GDM1 (cell line): ENCODE results near the gene CYP24A1.

Source experiments
- DNase-seq: peaks from one replicate; lab custom pipeline; 2025; lab: John Stamatoyannopoulos, UW

Gene CYP24A1

DNA sequence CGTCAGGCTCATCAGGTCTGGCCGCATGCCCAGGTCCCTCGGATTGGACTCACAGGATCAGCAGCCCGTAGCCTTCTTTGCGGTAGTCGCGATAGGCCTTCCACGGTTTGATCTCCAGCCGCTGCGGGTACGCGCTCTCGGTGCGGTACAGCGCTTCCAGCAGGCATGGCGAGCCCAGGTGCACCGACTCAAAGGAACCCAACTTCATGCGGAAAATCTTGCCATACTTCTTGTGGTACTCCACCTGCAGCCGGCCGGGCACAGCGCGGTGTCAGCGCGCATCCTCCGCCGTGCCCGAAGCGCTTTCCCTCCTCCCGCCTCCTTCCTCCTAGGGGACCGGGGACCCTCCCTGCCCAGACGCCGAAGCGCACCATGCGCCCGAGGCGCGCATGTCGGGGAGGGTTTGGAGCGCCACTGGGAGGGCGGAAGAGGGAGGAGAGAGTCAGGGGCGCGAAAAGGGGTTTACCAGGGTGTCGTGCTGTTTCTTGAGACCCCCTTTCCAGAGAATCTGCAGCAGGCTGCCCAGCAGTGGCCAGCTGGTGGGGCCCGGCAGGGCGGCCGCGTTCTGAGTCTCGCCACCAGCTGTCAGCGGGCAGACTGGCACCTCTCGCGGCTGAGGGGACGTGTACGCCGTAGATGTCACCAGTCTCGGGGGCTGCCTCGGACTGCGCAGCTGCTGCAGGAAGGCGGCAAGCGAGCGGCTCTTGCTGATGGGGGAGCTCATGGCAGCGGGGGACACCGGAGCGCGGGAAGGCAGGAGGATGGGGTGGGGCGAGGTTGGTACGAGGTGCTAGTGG is 732 bp downstream of the CYP24A1 start:
- DNase-seq, result no peak

DNA sequence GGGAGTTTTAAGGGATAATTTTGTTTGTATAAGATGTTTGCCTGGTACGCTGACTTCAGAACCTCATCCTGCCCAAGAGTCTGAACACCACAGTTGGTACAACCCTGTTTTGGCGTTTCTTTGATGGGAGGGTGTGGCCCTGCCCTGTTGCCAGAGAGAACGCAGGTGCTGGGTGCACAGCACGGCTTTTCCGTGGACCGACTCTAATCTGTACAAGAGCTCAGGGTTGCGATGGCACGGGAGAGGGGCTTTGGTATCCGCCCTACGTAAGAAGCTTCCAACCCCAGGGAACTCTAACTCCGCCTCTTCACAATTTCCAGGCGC is 1.3 kb downstream of the CYP24A1 start:
- no peak for DNase-seq

DNA sequence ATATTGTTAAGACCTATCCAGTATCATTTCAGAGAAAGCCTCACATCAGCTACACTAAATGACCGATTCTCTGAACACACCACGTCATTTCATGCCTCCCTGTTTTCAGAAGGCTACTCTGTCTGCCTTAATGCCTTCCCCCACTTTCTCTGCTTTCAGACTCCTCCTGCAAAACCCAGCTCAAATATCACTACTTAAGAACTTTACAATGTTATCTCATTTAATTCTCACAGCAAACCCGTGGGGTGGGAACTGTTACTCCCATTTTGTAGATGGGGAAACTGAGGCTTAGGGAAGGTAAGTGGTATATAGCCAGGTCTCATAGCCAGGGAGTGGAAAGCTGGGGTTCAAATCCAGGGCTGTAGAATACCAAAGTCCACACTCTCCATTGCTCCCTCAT is 2.8 kb downstream of the CYP24A1 start:
- DNase-seq, result no peak

DNA sequence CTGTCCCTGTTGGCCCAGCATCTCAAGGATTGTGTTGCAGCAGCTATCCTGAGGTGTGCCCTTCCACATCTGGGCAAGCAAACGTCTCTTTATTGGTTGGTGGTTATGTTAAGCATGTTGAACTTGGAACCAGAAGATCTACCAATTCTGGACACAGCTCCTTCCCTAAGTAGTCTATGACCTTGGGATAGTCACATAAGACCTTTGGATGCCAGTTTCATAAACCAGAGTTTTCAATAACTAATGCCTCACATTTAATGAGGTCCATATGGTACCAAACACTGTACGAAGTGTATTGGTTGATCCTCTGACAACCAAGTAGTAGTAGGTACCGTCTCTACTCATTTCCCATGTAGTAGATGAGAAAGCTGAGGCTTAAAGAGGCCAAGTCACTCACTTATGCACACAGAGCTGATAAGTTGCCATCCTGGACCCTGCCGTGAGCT is 3.7 kb downstream of the CYP24A1 start:
- no peak for DNase-seq

DNA sequence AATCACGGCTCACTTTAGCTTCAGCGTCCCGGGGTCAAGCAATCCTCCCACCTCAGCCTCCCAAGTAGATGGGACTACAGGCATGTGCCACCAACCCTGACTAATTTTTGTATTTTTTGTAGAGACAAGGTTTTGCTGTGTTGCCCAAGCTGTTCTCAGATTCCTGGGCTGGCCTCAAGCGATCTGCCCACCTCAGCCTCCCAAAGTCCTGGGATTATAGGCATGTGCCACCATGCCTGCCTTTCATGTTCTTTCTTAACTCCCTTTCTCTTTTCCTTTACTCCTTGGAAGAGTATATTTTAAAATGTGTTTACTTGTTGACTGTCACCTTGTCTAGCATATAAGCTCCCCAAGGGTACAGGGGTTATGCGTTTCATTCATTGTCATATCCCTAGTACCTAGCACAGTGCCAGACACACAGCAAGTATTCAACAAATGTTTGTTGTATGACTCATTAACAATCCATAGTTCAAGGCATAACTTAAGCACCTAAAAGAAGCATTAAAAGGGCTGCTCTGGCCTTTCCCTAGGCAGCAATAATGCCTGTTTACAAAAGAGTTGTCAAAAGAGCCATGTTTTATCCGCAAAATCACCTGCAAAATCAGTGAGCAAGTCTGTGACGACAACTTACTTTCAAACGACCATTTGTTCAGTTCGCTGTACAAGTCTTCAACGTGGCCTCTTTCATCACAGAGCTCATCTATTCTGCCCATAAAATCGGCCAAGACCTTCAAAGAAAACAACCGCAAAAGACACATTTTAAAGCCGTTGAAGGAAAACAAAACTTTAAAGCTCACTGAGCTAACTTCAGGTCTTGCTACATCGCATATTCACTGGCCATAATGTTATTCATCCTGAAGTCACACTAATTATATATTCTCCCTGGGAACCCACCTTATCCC is 4.6 kb downstream of the CYP24A1 start:
- no peak for DNase-seq

DNA sequence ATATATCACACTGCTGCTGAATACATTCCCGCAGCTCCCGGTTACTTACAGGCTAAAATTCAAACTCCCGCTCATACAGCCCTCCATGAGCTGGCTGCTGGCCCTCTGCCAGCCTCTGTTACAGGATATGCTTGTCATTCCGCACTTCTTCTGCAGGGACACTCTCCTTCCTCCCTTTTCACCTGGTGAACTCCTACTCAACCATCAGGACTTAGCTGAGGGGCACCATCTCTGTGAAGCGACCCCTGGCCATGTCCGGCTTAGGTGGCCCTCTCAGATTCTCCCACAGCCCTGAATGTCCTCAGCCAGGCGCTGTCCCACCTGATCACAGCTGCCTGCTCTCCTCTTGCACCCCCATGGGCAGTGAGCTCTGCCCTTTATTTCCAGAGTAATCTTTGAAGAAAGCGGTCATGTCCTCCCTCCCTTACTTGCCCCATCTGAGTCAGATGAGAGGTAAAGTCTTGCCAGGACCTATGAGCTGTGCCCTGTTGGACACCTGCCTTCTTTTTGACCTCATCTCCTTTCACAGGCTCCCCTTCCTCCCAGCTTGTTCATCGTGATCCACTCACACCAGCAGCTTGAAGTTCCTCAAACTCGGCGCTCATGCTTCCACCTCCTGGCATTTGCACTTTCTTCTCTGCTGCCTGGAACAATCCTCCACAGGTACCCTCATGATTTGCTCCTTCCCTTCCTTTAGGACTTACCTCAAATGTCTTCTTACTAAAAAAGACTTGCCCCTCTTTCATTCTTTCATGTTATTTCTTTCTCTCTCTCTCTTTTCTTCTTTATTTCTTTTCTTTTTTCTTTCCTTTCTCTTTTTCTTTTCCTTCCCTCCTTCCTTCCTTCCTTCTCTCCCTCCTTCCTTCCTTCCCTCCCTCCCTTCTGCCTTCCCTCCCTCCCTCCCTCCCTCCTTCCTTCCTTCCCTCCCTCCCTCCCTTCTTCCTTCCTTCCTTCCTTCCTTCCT is 5.6 kb downstream of the CYP24A1 start:
- DNase-seq, result no peak

DNA sequence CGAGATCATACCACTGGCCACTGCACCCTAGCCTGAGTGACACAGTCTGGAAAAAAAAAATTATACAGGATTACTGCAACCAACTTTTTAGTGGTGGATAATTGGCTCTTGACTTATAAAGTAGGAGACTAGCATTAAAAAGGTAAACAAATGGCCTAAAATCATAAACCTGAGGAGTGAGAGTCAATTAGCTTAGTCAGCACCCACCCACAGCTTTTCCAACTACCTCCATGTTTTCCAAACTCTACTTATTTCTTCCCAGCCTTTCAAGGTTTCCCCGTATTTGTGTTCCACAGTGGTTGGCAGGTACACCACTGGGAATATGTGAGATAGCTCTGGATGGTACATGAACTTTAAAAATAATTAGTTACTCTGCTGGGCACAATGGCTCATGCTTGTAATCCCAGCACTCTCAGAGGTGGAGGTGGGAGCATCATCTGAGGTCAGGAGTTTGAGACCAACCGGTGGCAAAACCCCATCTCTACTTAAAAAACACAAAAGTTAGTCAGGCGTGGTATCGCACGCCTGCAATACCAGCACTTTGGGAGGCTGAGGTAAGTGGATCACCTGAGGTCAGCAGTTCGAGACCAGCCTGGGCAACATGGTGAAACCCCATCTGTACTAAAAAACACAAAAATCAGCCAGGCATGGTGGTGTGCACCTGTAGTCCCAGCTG is 6.7 kb downstream of the CYP24A1 start:
- no peak for DNase-seq

DNA sequence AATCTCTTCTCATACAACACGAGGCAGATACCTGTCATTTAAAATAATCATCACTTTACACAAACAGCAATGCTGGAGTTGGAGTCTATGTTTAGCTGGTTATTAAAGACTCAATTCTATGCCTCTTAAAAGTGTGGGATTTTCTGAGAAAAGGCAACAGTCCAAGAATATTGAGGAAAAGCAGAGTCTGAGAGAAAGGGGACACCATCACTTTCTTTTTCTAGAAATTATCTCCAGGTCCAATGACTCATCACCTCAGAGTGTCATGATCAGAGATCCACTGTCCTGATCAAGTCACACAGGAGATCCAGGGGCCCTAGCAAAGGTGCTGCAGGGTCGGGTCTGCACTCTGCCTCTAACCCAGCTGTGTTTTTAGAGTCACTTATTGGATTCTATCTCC is 8.0 kb downstream of the CYP24A1 start:
- DNase-seq, result no peak

DNA sequence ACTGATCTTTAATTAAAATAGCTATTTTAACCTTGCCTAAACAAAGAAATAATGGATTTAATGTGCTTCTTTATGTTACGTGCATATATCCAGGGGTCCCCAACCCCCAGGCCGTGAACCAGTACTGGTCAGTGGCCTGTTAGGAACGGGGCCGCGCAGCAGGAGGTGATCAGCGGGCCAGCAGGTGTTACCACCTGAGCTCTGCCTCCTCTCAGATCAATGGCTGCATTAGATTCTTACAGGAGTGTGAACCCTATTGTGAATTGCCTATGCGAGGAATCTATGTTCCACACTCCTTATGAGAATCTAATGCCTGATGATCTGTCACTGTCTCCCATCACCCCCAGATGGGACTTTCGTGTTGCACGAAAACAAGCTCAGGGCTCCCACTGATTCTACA is 8.8 kb downstream of the CYP24A1 start:
- no peak for DNase-seq

DNA sequence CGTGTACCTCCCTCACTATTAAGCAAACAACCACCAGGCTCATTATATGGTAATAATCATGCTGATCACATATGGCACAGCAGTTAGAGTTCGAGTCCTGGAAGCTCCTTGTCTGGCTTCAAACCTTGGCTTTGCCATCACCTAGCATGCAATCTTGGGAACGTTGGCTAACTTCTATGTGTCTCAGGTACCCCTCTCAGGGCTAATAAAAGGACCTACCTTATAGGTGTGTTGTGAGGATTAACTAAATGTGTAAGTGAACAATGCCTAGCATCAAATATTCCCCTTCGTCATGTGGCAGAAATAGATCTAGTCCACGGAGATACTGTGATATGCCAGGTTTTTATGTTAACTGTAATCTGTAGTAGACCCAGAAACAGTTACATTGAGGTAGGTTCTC is 10.4 kb downstream of the CYP24A1 start:
- no peak for DNase-seq

DNA sequence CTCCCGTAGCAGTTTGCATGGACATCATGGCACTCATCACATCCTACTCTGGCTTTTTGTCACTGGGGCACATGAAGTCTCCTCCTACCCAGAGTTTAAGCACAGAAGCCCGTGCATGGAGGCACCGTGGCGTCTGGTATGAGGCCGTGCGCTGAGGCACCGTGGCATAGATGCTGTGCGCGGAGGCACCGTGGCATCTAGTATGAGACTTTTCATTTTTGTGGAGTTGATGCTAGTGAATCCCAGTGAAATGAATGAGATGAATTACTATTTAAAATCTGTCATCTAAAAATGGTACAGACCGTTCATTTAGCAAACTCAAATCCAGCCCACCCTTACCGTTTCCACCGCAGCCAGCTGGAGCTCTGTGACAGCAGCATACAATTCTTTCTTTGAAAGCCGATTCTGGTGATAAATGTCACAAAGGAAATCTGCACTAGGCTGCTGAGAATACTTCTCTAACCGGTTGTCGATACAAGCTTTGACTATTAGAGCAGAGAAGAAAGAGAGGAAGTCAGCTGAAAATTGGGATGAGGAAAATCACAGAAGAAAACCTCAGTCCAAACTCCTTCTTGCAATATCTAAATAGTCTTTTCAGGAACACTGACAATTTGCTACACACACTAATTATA is 11.3 kb downstream of the CYP24A1 start:
- no peak for DNase-seq

DNA sequence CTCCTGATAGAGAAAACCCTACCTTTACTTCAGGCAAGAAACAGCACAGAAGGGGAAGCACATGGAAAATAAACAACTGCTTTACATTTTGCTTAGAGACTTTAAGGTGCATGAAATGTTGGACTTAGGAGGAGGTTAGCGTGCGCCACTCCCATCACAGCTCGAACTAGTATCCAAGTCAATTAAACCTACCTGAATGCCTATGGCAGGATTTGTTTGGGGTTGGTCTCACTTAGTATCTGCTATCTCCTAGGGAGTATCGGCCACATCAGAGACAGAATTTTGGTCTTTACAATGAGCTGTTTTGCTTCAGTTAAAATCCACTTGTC is 12.0 kb downstream of the CYP24A1 start:
- DNase-seq, result no peak

DNA sequence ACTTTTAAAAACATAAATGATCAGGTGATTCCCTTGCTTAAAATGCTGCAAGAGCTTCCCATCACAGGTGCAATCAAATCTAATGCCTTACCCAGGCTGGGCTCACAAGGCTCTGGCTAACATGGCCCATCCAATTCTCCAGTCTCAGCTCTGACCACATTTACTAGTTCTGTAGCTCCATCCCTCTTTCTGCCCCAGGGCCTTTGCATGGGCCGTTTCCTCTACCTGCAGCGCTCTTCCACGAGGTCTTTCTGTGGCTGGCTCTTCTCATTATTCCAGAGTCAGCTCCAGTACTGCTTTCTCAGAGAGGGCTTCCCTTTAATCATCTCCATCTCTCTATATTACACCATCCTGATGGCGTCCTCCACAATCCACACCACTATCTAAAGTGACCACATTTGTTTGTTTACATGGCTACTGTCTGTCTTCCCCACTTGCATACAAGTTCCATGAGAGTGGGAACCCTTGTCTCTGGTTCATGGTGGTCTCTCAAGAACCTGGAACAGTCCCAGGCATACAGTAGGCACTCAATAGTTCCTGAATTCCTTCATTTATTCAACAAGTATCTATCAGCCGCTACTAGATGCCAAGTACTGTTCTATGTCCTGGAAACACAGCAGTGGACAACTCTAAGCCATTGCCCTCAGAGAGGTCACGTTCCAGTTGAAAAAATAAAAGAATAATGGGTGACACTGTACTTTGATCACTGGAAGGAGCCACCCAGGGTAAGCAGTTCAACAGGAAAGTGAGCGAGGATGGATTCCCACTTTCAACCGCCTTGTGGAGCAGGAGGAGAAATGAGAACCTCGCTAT is 12.6 kb downstream of the CYP24A1 start:
- DNase-seq, result no peak

DNA sequence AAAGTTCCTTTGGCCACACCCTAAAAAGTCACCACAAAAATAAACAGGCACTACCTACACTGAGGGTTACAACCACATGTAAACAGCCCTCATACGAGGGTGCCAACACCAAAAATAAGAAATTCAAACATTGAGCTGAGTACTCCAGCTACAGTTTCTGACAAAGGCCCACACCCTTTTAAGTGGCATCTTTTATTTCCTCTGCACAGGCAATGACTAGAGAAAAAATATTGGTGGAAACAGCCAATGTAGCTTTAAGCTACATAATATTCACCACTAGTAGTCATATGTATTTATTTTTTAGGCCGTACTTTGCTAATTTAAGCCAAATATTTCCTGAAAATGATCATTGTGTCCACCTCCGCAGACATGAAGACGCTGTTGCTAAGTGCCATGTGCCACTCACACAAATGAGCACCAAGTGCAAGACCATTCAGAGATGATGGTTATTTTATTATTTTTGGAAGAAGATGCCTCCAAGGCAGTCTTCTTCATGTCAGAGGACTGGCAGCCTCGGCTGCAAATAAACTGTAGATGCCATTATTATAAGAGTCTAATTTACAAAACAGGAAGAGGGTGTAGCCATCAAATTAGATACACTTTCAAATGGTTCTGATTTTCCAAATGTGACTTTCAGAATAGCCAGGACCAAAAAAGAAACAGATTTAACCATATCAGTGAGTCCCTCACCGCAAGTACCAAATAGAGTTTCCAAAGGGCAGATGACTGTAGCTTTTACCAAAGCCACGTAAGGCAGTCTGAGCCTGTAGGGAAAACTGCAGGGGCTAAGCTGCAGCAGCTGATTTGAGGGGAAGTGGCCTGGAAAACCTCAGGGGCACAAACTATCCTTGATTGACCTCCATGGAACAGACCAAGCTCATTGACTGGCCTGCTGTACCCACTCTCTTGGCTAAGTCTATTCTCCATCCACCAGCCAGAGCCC is 13.4 kb downstream of the CYP24A1 start:
- DNase-seq, result no peak

DNA sequence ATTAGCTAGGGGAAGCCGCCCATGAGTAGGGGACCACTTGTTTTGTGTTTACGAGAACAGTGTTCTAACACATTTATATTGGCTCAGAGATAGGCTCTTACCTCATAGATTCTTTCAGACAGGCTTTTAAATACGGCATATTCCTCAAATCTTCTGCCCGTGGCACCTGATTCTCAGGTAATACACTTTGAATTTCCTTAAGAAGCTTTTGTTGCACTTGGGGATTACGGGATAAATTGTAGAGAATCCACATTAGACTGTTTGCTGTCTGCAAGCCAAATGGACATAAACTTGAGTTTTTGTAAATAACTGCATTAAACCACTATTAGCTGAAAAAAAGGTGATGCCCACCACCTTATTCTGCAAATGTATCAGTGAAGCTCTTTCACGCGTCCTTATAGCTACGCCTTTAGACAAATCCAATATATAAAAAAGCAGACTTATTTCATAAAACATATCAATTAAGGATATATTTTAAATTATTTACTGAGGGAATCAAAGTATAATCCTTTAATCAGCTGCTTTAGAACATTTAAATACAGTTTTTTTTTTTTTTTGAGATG is 14.8 kb downstream of the CYP24A1 start:
- no peak for DNase-seq

DNA sequence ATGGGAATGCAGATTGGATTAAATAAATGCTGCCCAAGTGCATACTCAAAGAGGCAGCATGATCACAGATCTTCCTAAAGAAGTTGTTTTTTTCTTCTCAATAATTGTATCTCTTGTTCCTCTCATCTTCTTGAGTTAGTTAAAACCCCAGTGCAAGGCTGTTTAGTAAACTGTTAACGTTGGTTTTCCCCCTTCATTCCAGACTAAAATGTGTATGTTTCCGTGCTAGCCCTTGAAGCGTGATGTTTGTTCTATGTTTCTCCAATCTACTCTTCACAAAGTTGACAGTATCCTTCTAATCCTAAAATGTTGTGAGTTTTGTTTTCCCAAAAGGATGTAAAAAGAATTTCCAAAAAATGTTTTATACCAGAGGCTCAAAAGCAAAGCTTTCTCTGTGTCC is 15.6 kb downstream of the CYP24A1 start:
- DNase-seq, result no peak

DNA sequence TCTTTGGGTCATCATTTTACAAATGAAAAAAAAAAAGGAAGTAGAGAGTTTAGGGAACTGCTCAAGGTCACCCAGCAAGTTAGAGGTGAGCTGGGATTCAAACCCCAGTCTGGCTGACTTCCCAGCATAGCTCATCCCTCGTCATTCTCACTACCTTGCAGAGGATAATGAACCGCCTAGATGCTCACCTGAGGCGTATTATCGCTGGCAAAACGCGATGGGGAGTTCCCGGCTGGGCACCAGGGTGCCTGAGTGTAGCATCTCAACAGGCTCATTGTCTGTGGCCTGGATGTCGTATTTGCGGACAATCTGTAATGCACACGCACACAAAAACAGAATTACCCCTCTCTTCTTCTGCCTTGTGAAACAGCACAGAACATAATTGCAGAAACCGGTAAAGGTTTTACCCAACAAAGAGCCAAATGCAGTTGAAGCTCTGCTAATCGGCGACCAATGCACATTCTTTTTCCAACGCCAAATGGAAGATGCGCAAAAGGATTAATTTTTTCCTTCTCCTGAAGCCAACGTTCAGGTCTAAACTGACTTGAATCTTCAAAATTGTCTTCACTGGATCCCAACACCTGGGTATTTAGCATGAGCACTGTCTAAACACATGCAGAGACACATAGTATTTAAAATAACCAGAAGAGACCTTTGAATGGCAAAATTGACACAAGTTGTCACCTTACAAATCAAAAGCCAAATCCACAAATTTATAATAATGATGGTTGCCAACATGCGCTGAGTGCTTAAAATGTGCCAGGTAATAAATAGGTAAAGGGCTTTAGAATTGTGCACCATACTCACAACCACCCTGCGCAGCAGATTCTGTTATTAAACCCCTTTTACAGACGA is 16.6 kb downstream of the CYP24A1 start:
- DNase-seq, result no peak

DNA sequence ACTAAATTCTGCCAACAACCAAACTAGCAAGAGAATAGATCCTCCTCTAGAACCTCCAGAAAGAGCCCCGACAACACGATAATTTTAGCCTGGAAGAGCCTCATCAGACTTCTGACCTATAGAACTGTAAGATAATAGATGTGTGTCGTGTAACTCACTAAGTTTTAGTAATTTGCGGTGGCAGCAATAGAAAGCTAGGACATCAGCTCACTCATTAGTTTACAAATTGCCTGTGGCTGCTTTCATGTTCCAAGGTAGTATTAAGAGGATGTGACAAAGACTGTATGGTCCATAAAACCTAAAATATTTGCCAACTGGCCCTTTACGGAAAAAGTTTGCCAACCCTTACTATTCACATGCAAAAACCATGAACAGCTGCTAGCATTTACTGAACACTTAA is 17.3 kb downstream of the CYP24A1 start:
- no peak for DNase-seq
